GM23338 (cell line): Measurements from ENCODE around the gene SULT1B1. TPM values are rescaled to one million over a fixed set of nuclear protein-coding genes. Genes with fewer than 3 reads are reported as not detected.

Experiments used
- ATAC-seq: fragments of 200-7000 bp; cut with Tn5 transposase; 3 replicates; pipeline ENCODE4 v1.9.1; 2020
- DNase-seq: peaks from one replicate; pipeline ENCODE4 v3.0.0-alpha.2; 2015; ENCODE audit warnings: low spot score
- H2AFZ ChIP-seq: fragments of 200-600 bp; sonication (generic); 2 replicates; pipeline ENCODE4 v1.8.0; 2016; ENCODE audit warnings: antibody characterized with exemption, mild to moderate bottlenecking, moderate library complexity
- H3F3A ChIP-seq: fragments of 200-600 bp; sonication (generic); replicated peaks from 2 replicates; pipeline ENCODE4 v1.8.0; 2017; ENCODE audit warnings: antibody characterized with exemption, mixed run types, low read depth
- H3K27ac ChIP-seq: fragments of 200-600 bp; sonication (generic); 2 replicates; pipeline ENCODE4 v1.6.1; 2016; ENCODE audit warnings: low read depth
- H3K27me3 ChIP-seq: fragments of 200-600 bp; sonication (generic); 2 replicates; pipeline ENCODE4 v1.8.0; 2016; ENCODE audit warnings: mild to moderate bottlenecking, mixed run types, moderate library complexity; ENCODE audit not compliant: insufficient read depth
- H3K36me3 ChIP-seq: fragments of 200-600 bp; sonication (generic); 2 replicates; pipeline ENCODE4 v1.8.0; 2016; ENCODE audit warnings: mild to moderate bottlenecking; ENCODE audit not compliant: insufficient read depth
- H3K4me1 ChIP-seq: fragments of 200-600 bp; sonication (generic); 2 replicates; pipeline ENCODE4 v1.8.0; 2016; ENCODE audit warnings: mild to moderate bottlenecking, moderate library complexity; ENCODE audit not compliant: insufficient read depth
- H3K4me2 ChIP-seq: fragments of 200-600 bp; sonication (generic); 2 replicates; pipeline ENCODE4 v1.7.1; 2017; ENCODE audit warnings: mixed run types
- H3K4me3 ChIP-seq: fragments of 200-600 bp; sonication (generic); 2 replicates; pipeline ENCODE4 v1.6.1; 2016; ENCODE audit warnings: mixed run types
- H3K79me2 ChIP-seq: fragments of 200-600 bp; sonication (generic); replicated peaks from 2 replicates; pipeline ENCODE4 v1.8.0; 2017; ENCODE audit warnings: mild to moderate bottlenecking; ENCODE audit not compliant: insufficient read depth
- H3K9me2 ChIP-seq: fragments of 200-600 bp; sonication (generic); 2 replicates; pipeline ENCODE4 v1.8.0; 2017; ENCODE audit not compliant: insufficient read depth
- H4K20me1 ChIP-seq: fragments of 200-600 bp; sonication (generic); replicated peaks from 2 replicates; pipeline ENCODE4 v1.8.0; 2017; ENCODE audit warnings: mild to moderate bottlenecking; ENCODE audit not compliant: insufficient read depth
- H3K27ac Mint-ChIP-seq: 2 replicates; pipeline ENCODE4 v1.8.0; 2020; ENCODE audit warnings: inconsistent platforms, mild to moderate bottlenecking, moderate library complexity, mixed read lengths
- H3K27me3 Mint-ChIP-seq: 3 replicates; pipeline ENCODE4 v1.8.0; 2022; ENCODE audit warnings: low read depth, mild to moderate bottlenecking, moderate library complexity, mixed read lengths, inconsistent platforms; ENCODE audit not compliant: insufficient read depth, poor library complexity
- H3K36me3 Mint-ChIP-seq: 3 replicates; pipeline ENCODE4 v1.8.0; 2021; ENCODE audit warnings: low read depth, mild to moderate bottlenecking, inconsistent platforms, moderate library complexity, mixed read lengths
- H3K4me1 Mint-ChIP-seq: 3 replicates; pipeline ENCODE4 v1.8.0; 2020; ENCODE audit warnings: mild to moderate bottlenecking, inconsistent platforms, mixed read lengths
- H3K4me3 Mint-ChIP-seq: 3 replicates; pipeline ENCODE4 v1.8.0; 2021; ENCODE audit warnings: moderate library complexity, mild to moderate bottlenecking, inconsistent platforms, mixed read lengths
- H3K9me3 Mint-ChIP-seq: 3 replicates; pipeline ENCODE4 v1.8.0; 2020; ENCODE audit warnings: moderate library complexity, mild to moderate bottlenecking, inconsistent platforms, mixed read lengths
- CREB1 ChIP-seq: fragments of 250-450 bp; sonication (Bioruptor Pico); IDR thresholded peaks from 2 replicates; pipeline ENCODE4 v1.5.0; 2020; ENCODE audit warnings: low read depth, mild to moderate bottlenecking, moderate library complexity
- EZH2 ChIP-seq: fragments of 200-600 bp; sonication (generic); IDR thresholded peaks from one replicate; pipeline ENCODE4 v1.8.0; 2017; ENCODE audit warnings: antibody characterized with exemption, mild to moderate bottlenecking, low read depth; ENCODE audit not compliant: unreplicated experiment
- EZH2phosphoT487 ChIP-seq: fragments of 200-600 bp; sonication (generic); IDR thresholded peaks from one replicate; pipeline ENCODE4 v1.8.1; 2018; ENCODE audit warnings: antibody characterized with exemption; ENCODE audit not compliant: unreplicated experiment
- JUNB ChIP-seq: IDR thresholded peaks from one replicate; pipeline ENCODE4 v1.6.1; 2016; ENCODE audit warnings: antibody characterized with exemption; ENCODE audit not compliant: unreplicated experiment
- NANOG ChIP-seq: IDR thresholded peaks from 2 replicates; pipeline ENCODE4 v1.6.1; 2016; ENCODE audit warnings: antibody characterized with exemption, borderline replicate concordance
- POLR2AphosphoS5 ChIP-seq: IDR thresholded peaks from 2 replicates; pipeline ENCODE4 v1.6.1; 2016; ENCODE audit warnings: antibody characterized with exemption, low read depth
- STAT1 ChIP-seq: IDR thresholded peaks from one replicate; pipeline ENCODE4 v1.6.1; 2016; ENCODE audit warnings: antibody characterized with exemption; ENCODE audit not compliant: unreplicated experiment
- ZNF114 ChIP-seq: fragments of 250-450 bp; sonication (Bioruptor Pico); IDR thresholded peaks from 2 replicates; pipeline ENCODE4 v1.5.0; 2020; ENCODE audit warnings: mild to moderate bottlenecking, moderate library complexity
- polyA plus RNA-seq: library from polyadenylated mRNA; unstranded; fragments of >200 nt; fragmentation: Nextera tagmentation; extraction: Ambion mirVana; gene quantifications from 2 replicates; pipeline ENCODE4 v1.2.1, GENCODE V29; 2016
- total RNA-seq: library from RNA; depleted of rRNA; stranded (reverse); fragments of >200 nt; shearing (Covaris generic); gene quantifications from 2 replicates; pipeline ENCODE4 v1.2.3, GENCODE V29; 2014
- TF ChIP-seq, protein P1 (sequence below), 2 experiments: fragments of 200-600 bp in 1 of 2; sonication (generic) in 1 of 2; conservative IDR thresholded peaks; 2 replicates each; pipeline versions ENCODE4 v1.5.1 to v1.6.1; 2016 to 2017; ENCODE audit warnings: antibody characterized with exemption in 2 of 2, low read depth in 2 of 2, mild to moderate bottlenecking in 2 of 2, moderate library complexity in 1 of 2
- TF ChIP-seq, protein P2 (sequence below): IDR thresholded peaks from one replicate; pipeline ENCODE4 v1.6.1; 2018; ENCODE audit warnings: antibody characterized with exemption; ENCODE audit not compliant: unreplicated experiment

The SULT1B1 gene
- total and polyA plus RNA-seq, 2 experiments from 2014 or later: not detected

DNA sequence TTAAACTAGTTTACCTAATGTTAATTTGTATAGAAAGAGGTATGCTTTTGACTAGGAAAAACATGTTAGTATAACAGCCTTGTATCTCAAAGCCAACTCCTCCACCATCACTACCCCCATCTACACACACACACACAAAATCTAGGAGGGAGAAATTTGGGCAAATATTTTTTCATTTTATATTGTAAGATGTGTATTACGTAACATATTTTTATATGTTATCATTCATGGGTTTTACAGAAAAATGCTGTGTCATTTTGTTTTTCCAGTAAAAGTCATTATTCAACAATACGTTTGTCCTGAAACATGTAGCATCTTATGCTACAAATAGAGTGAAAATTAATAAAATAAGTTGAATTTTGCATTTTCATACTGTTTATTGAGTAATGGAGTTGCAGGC lies 3.0 kb downstream of the SULT1B1 start:
- no peaks in the 10 kb centered on the region for H3K27me3 Mint-ChIP-seq
- H3K27ac ChIP-seq: no peak overlapping the region
- ATAC-seq (no peak), DNase-seq (no peak)
- no peaks in the 10 kb centered on the region for H4K20me1 ChIP-seq
- H3K4me1 ChIP-seq: no peaks in the 10 kb centered on the region
- no peak overlapping the region for H3K4me3 Mint-ChIP-seq
- TF ChIP-seq EZH2 (no peak), CREB1 (no peak), EZH2phosphoT487 (no peak), JUNB (no peak)
- TF ChIP-seq, protein P1, sequence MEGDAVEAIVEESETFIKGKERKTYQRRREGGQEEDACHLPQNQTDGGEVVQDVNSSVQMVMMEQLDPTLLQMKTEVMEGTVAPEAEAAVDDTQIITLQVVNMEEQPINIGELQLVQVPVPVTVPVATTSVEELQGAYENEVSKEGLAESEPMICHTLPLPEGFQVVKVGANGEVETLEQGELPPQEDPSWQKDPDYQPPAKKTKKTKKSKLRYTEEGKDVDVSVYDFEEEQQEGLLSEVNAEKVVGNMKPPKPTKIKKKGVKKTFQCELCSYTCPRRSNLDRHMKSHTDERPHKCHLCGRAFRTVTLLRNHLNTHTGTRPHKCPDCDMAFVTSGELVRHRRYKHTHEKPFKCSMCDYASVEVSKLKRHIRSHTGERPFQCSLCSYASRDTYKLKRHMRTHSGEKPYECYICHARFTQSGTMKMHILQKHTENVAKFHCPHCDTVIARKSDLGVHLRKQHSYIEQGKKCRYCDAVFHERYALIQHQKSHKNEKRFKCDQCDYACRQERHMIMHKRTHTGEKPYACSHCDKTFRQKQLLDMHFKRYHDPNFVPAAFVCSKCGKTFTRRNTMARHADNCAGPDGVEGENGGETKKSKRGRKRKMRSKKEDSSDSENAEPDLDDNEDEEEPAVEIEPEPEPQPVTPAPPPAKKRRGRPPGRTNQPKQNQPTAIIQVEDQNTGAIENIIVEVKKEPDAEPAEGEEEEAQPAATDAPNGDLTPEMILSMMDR (conservative IDR thresholded peaks at IDR 0.05; ENCODE audit: low read depth in 2 of 2): no peak
- TF ChIP-seq, protein P2, sequence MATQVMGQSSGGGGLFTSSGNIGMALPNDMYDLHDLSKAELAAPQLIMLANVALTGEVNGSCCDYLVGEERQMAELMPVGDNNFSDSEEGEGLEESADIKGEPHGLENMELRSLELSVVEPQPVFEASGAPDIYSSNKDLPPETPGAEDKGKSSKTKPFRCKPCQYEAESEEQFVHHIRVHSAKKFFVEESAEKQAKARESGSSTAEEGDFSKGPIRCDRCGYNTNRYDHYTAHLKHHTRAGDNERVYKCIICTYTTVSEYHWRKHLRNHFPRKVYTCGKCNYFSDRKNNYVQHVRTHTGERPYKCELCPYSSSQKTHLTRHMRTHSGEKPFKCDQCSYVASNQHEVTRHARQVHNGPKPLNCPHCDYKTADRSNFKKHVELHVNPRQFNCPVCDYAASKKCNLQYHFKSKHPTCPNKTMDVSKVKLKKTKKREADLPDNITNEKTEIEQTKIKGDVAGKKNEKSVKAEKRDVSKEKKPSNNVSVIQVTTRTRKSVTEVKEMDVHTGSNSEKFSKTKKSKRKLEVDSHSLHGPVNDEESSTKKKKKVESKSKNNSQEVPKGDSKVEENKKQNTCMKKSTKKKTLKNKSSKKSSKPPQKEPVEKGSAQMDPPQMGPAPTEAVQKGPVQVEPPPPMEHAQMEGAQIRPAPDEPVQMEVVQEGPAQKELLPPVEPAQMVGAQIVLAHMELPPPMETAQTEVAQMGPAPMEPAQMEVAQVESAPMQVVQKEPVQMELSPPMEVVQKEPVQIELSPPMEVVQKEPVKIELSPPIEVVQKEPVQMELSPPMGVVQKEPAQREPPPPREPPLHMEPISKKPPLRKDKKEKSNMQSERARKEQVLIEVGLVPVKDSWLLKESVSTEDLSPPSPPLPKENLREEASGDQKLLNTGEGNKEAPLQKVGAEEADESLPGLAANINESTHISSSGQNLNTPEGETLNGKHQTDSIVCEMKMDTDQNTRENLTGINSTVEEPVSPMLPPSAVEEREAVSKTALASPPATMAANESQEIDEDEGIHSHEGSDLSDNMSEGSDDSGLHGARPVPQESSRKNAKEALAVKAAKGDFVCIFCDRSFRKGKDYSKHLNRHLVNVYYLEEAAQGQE: no peak
- H3K27ac Mint-ChIP-seq: no peak overlapping the region
- H3K4me3 ChIP-seq: no peak overlapping the region
- no peaks in the 10 kb centered on the region for H3K27me3 ChIP-seq
- no peaks in the 10 kb centered on the region for H3K79me2 ChIP-seq
- H3K4me2 ChIP-seq: no peak overlapping the region
- H3K4me1 Mint-ChIP-seq: no peaks in the 10 kb centered on the region
- 0 out of 3 replicates have a peak, but pooled peaks cover 3% of the 10 kb centered on the region for H3K36me3 Mint-ChIP-seq
- H3F3A ChIP-seq: no peaks in the 10 kb centered on the region
- no peaks in the 10 kb centered on the region for H3K9me2 ChIP-seq
- no peaks in the 10 kb centered on the region for H3K36me3 ChIP-seq
- H3K9me3 Mint-ChIP-seq: peaks cover 3% of the 10 kb centered on the region
- H2AFZ ChIP-seq: no peak overlapping the region

GRCh38 chr4:69754926-69755580 lies 5.4 kb downstream of the SULT1B1 start:
- H3K9me2 ChIP-seq: no peaks in the 10 kb centered on the region
- H3K36me3 ChIP-seq: no peaks in the 10 kb centered on the region
- no peaks in the 10 kb centered on the region for H4K20me1 ChIP-seq
- H3K4me1 Mint-ChIP-seq: no peaks in the 10 kb centered on the region
- H3K27ac ChIP-seq: no peak overlapping the region
- no peaks in the 10 kb centered on the region for H3F3A ChIP-seq
- no peak for DNase-seq
- H3K79me2 ChIP-seq: no peaks in the 10 kb centered on the region
- H2AFZ ChIP-seq: no peak overlapping the region
- H3K9me3 Mint-ChIP-seq: no peaks in the 10 kb centered on the region
- no peaks in the 10 kb centered on the region for H3K27me3 Mint-ChIP-seq
- no peaks in the 10 kb centered on the region for H3K27me3 ChIP-seq
- no peaks in the 10 kb centered on the region for H3K4me1 ChIP-seq
- ATAC-seq: no peak
- no peaks in the 10 kb centered on the region for H3K36me3 Mint-ChIP-seq
- H3K27ac Mint-ChIP-seq: no peak overlapping the region
- H3K4me2 ChIP-seq: no peak overlapping the region
- no peak overlapping the region for H3K4me3 Mint-ChIP-seq
- no peak overlapping the region for H3K4me3 ChIP-seq
- TF ChIP-seq NANOG (no peak), POLR2AphosphoS5 (no peak), ZNF114 (no peak), EZH2 (no peak), STAT1 (no peak), CREB1 (no peak)
- TF ChIP-seq, protein P2: no peak
- TF ChIP-seq, protein P1 (conservative IDR thresholded peaks at IDR 0.05; ENCODE audit: low read depth in 2 of 2): no peak
